Ishikawa (cell line): Measurements from ENCODE around the gene FCN2.

ENCODE experiments used
- CEBPB ChIP-seq: IDR thresholded peaks from 2 replicates; pipeline ENCODE4 v1.6.1; 2012
- CREB1 ChIP-seq: IDR thresholded peaks from 2 replicates; pipeline ENCODE4 v1.6.1; 2012; ENCODE audit warnings: low read depth
- EGR1 ChIP-seq: IDR thresholded peaks from 2 replicates; pipeline ENCODE4 v1.6.1; 2012
- EP300 ChIP-seq: IDR thresholded peaks from 2 replicates; pipeline ENCODE4 v1.6.1; 2012; ENCODE audit warnings: borderline replicate concordance
- FOXM1 ChIP-seq: IDR thresholded peaks from 2 replicates; pipeline ENCODE4 v1.6.1; 2012; ENCODE audit warnings: low read depth, borderline replicate concordance
- NFIC ChIP-seq: IDR thresholded peaks from 2 replicates; pipeline ENCODE4 v1.6.1; 2012
- RAD21 ChIP-seq: IDR thresholded peaks from 2 replicates; pipeline ENCODE4 v1.6.1; 2012; ENCODE audit warnings: low read depth
- TAF1 ChIP-seq: IDR thresholded peaks from 2 replicates; pipeline ENCODE4 v1.6.1; 2012; ENCODE audit warnings: low read depth, mild to moderate bottlenecking
- TCF12 ChIP-seq: IDR thresholded peaks from 2 replicates; pipeline ENCODE4 v1.6.1; 2012; ENCODE audit warnings: low read depth
- TEAD4 ChIP-seq: IDR thresholded peaks from 2 replicates; pipeline ENCODE4 v1.6.1; 2012
- USF1 ChIP-seq: IDR thresholded peaks from 2 replicates; pipeline ENCODE4 v1.6.1; 2012
- YY1 ChIP-seq: IDR thresholded peaks from 2 replicates; pipeline ENCODE4 v1.6.1; 2012; ENCODE audit warnings: low read depth
- ZBTB7A ChIP-seq: IDR thresholded peaks from 2 replicates; pipeline ENCODE4 v1.6.1; 2012; ENCODE audit warnings: low read depth
- TF ChIP-seq, protein P1 (sequence below): IDR thresholded peaks from 2 replicates; pipeline ENCODE4 v1.6.1; 2012
- TF ChIP-seq, protein P2 (sequence below): IDR thresholded peaks from 2 replicates; pipeline ENCODE4 v1.6.1; 2012; ENCODE audit warnings: low read depth, mild to moderate bottlenecking

FCN2 gene

GRCh38 chr9:134881313-134881670, 682 bp downstream of the FCN2 start:
- TF ChIP-seq, protein P1, sequence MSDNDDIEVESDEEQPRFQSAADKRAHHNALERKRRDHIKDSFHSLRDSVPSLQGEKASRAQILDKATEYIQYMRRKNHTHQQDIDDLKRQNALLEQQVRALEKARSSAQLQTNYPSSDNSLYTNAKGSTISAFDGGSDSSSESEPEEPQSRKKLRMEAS: no peak
- no peak for TF ChIP-seq NFIC
- no peak for TF ChIP-seq TCF12
- TF ChIP-seq CREB1: no peak
- no peak for TF ChIP-seq EGR1
- no peak for TF ChIP-seq ZBTB7A
- TF ChIP-seq USF1: no peak
- no peak for TF ChIP-seq RAD21
- no peak for TF ChIP-seq EP300
- TF ChIP-seq CEBPB: no peak
- no peak for TF ChIP-seq FOXM1
- TF ChIP-seq, protein P2, sequence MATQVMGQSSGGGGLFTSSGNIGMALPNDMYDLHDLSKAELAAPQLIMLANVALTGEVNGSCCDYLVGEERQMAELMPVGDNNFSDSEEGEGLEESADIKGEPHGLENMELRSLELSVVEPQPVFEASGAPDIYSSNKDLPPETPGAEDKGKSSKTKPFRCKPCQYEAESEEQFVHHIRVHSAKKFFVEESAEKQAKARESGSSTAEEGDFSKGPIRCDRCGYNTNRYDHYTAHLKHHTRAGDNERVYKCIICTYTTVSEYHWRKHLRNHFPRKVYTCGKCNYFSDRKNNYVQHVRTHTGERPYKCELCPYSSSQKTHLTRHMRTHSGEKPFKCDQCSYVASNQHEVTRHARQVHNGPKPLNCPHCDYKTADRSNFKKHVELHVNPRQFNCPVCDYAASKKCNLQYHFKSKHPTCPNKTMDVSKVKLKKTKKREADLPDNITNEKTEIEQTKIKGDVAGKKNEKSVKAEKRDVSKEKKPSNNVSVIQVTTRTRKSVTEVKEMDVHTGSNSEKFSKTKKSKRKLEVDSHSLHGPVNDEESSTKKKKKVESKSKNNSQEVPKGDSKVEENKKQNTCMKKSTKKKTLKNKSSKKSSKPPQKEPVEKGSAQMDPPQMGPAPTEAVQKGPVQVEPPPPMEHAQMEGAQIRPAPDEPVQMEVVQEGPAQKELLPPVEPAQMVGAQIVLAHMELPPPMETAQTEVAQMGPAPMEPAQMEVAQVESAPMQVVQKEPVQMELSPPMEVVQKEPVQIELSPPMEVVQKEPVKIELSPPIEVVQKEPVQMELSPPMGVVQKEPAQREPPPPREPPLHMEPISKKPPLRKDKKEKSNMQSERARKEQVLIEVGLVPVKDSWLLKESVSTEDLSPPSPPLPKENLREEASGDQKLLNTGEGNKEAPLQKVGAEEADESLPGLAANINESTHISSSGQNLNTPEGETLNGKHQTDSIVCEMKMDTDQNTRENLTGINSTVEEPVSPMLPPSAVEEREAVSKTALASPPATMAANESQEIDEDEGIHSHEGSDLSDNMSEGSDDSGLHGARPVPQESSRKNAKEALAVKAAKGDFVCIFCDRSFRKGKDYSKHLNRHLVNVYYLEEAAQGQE: no peak
- no peak for TF ChIP-seq TAF1
- no peak for TF ChIP-seq YY1
- no peak for TF ChIP-seq TEAD4

GRCh38 chr9:134882204-134882785, 1.7 kb downstream of the FCN2 start:
- TF ChIP-seq, protein P1: no peak
- TF ChIP-seq TAF1: no peak
- TF ChIP-seq YY1: no peak
- no peak for TF ChIP-seq EP300
- no peak for TF ChIP-seq TCF12
- no peak for TF ChIP-seq RAD21
- TF ChIP-seq, protein P2: no peak
- no peak for TF ChIP-seq FOXM1
- TF ChIP-seq NFIC: no peak
- no peak for TF ChIP-seq TEAD4
- TF ChIP-seq CREB1: no peak
- no peak for TF ChIP-seq EGR1
- no peak for TF ChIP-seq USF1
- no peak for TF ChIP-seq CEBPB
- no peak for TF ChIP-seq ZBTB7A

GRCh38 chr9:134883040-134883782, 2.6 kb downstream of the FCN2 start:
- TF ChIP-seq, protein P2: no peak
- TF ChIP-seq FOXM1 (no peak), EGR1 (no peak), TAF1 (no peak), ZBTB7A (no peak), YY1 (no peak), RAD21 (no peak), NFIC (no peak)
- TF ChIP-seq, protein P1: no peak

- TF ChIP-seq, protein P1: no peak
- no peak for TF ChIP-seq TCF12
- TF ChIP-seq TAF1: no peak
- no peak for TF ChIP-seq YY1
- TF ChIP-seq TEAD4: no peak
- TF ChIP-seq CEBPB: no peak
- no peak for TF ChIP-seq EGR1
- no peak for TF ChIP-seq ZBTB7A
- TF ChIP-seq USF1: no peak
- TF ChIP-seq, protein P2: no peak
- no peak for TF ChIP-seq FOXM1
- TF ChIP-seq CREB1: no peak
- TF ChIP-seq RAD21: no peak
- TF ChIP-seq EP300: no peak
- TF ChIP-seq NFIC: no peak
Measured at GRCh38 chr9:134884492-134884891, 3.9 kb downstream of the FCN2 start.
